Endothelial cell (in vitro differentiated cells): ENCODE results near the gene GALNT13. TPM values are rescaled to one million over a fixed set of nuclear protein-coding genes. Genes with fewer than 3 reads are reported as not detected.

Experiments used
- DNase-seq: peaks from one replicate; pipeline ENCODE4 v3.0.0; 2021; ENCODE audit warnings: low spot score
- H3K27ac Mint-ChIP-seq: one replicate; pipeline ENCODE4 v1.8.0; 2021; ENCODE audit warnings: mixed read lengths, inconsistent platforms; ENCODE audit not compliant: unreplicated experiment
- H3K27me3 Mint-ChIP-seq: one replicate; pipeline ENCODE4 v1.8.0; 2021; ENCODE audit warnings: mild to moderate bottlenecking, moderate library complexity, mixed read lengths, inconsistent platforms; ENCODE audit not compliant: unreplicated experiment
- H3K36me3 Mint-ChIP-seq: one replicate; pipeline ENCODE4 v1.8.0; 2021; ENCODE audit warnings: mild to moderate bottlenecking, low read depth, mixed read lengths, inconsistent platforms; ENCODE audit not compliant: unreplicated experiment
- H3K4me1 Mint-ChIP-seq: one replicate; pipeline ENCODE4 v1.8.0; 2021; ENCODE audit warnings: mild to moderate bottlenecking, mixed read lengths, inconsistent platforms; ENCODE audit not compliant: unreplicated experiment
- H3K4me3 Mint-ChIP-seq: one replicate; pipeline ENCODE4 v1.8.0; 2021; ENCODE audit warnings: mild to moderate bottlenecking, mixed read lengths, inconsistent platforms; ENCODE audit not compliant: unreplicated experiment
- H3K9me3 Mint-ChIP-seq: one replicate; pipeline ENCODE4 v1.8.0; 2021; ENCODE audit warnings: mixed read lengths, inconsistent platforms; ENCODE audit not compliant: unreplicated experiment
- total RNA-seq: library from RNA; stranded (reverse); fragmentation: NEBNext Ultra II Directional; extraction: Animal tissue kit (Norgen Biotek cat#: 25700); gene quantifications from one replicate; pipeline ENCODE4 v1.2.1, GENCODE V29; 2021; ENCODE audit not compliant: unreplicated experiment
- TF ChIP-seq, protein P1 (sequence below): fragments of 200-600 bp; sonication (generic); IDR thresholded peaks from one replicate; pipeline ENCODE4 v1.5.0; 2021; ENCODE audit warnings: antibody characterized with exemption; ENCODE audit not compliant: unreplicated experiment

The GALNT13 gene
- total RNA-seq, 1 donor from 2014 or later, result 26.3 TPM

DNA sequence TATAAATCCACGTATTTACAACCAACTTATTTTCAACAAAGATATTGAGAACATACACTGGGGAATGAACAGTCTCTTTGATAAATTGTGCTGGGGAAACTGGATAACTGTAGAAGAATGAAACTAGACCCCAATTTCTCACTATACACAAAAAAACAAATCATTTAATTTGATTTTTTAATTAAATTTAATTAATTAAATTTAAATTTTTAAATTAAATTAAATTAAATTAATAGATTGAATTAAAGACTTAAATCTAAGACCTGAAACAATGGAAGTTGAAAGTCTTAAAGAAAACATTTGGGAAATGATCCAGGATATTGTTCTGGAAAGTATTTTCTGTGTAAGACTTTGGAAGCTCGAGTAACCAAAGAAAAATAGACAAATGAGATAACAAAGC, 301.4 kb downstream of the GALNT13 start:
- no peaks in the 10 kb centered on the region for H3K27me3 Mint-ChIP-seq
- DNase-seq, result no peak
- no peak overlapping the region for H3K4me3 Mint-ChIP-seq
- H3K36me3 Mint-ChIP-seq, result no peaks in the 10 kb centered on the region
- TF ChIP-seq, protein P1, sequence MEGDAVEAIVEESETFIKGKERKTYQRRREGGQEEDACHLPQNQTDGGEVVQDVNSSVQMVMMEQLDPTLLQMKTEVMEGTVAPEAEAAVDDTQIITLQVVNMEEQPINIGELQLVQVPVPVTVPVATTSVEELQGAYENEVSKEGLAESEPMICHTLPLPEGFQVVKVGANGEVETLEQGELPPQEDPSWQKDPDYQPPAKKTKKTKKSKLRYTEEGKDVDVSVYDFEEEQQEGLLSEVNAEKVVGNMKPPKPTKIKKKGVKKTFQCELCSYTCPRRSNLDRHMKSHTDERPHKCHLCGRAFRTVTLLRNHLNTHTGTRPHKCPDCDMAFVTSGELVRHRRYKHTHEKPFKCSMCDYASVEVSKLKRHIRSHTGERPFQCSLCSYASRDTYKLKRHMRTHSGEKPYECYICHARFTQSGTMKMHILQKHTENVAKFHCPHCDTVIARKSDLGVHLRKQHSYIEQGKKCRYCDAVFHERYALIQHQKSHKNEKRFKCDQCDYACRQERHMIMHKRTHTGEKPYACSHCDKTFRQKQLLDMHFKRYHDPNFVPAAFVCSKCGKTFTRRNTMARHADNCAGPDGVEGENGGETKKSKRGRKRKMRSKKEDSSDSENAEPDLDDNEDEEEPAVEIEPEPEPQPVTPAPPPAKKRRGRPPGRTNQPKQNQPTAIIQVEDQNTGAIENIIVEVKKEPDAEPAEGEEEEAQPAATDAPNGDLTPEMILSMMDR, result no peak
- peak overlapping the region; percentile 11 for H3K27ac Mint-ChIP-seq
- no peaks in the 10 kb centered on the region for H3K9me3 Mint-ChIP-seq
- H3K4me1 Mint-ChIP-seq, result no peaks in the 10 kb centered on the region

GRCh38 chr2:154173919-154174318, 302.2 kb downstream of the GALNT13 start:
- no peaks in the 10 kb centered on the region for H3K36me3 Mint-ChIP-seq
- TF ChIP-seq, protein P1, result no peak

DNA sequence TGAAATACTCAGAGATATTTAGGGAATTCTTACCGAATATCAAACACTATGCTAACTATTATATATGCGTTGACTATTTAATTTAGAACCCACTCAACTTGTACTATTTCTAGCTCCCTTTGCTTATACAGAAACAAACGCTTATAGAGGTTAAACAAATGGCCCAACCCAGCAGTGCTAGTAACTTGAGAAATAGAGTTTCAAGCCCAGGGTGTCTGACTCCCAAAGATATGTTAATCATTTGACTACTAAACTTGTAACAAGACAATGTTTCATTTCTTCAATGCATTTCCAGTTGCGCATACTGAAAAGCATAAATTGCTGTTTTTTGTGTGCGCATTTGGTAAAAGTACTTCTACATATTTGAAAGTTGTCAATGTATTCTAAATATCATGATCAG, 310.3 kb downstream of the GALNT13 start:
- no peak overlapping the region for H3K4me3 Mint-ChIP-seq
- H3K9me3 Mint-ChIP-seq, result no peaks in the 10 kb centered on the region
- no peaks in the 10 kb centered on the region for H3K27me3 Mint-ChIP-seq
- no peaks in the 10 kb centered on the region for H3K4me1 Mint-ChIP-seq
- TF ChIP-seq, protein P1, result no peak
- DNase-seq, result no peak
- H3K27ac Mint-ChIP-seq, result no peak overlapping the region
- H3K36me3 Mint-ChIP-seq, result no peaks in the 10 kb centered on the region

More at GRCh38 chr2:154173919-154174318, 302.2 kb downstream of the GALNT13 start:
- Mint-ChIP-seq H3K4me3 (no peak overlapping the region), H3K4me1 (no peaks in the 10 kb centered on the region), H3K9me3 (no peaks in the 10 kb centered on the region), H3K27ac (no peak overlapping the region), H3K27me3 (no peaks in the 10 kb centered on the region)
- DNase-seq, result no peak

- no peak overlapping the region for H3K4me3 Mint-ChIP-seq
- H3K27me3 Mint-ChIP-seq, result peaks cover 2% of the 10 kb centered on the region
- TF ChIP-seq, protein P1, result no peak
- no peaks in the 10 kb centered on the region for H3K36me3 Mint-ChIP-seq
- no peak for DNase-seq
- no peaks in the 10 kb centered on the region for H3K9me3 Mint-ChIP-seq
- no peak overlapping the region for H3K27ac Mint-ChIP-seq
- no peaks in the 10 kb centered on the region for H3K4me1 Mint-ChIP-seq
Measured at GRCh38 chr2:154187948-154188347, 316.2 kb downstream of the GALNT13 start.

DNA sequence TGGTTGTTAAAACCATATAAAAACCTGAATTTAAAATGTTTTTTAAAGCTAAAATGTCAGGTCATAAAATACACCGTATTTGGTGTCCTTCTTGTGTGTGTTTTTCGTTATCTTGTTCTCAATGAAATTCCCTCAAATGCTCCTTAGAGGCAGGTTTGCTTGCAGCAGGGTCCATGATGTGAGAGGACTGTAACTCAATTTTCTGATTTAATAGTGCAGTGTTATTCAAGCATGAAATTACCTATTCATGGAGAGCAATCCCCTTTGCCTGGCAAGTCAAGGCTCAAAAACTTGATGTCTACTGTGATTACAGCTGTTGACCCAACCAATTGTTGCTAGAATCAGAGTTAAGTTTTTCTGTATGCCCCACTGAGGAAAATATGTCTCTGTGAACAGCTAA, 318.2 kb downstream of the GALNT13 start:
- Mint-ChIP-seq H3K27ac (no peak overlapping the region), H3K4me3 (no peak overlapping the region), H3K4me1 (no peaks in the 10 kb centered on the region), H3K36me3 (no peaks in the 10 kb centered on the region), H3K9me3 (no peaks in the 10 kb centered on the region), H3K27me3 (peaks cover 2% of the 10 kb centered on the region)
- no peak for DNase-seq
- TF ChIP-seq, protein P1, result no peak
